T-helper 1 cell (primary cell): Measurements from ENCODE around the gene RWDD4.

Experiments used
- DNase-seq, 5 donors: peaks; one replicate each; pipeline ENCODE4 v3.0.0-alpha.2; 2012 to 2020
- total RNA-seq, 4 donors: gene quantifications; one replicate each; lab custom pipeline; 2026; lab: John Stamatoyannopoulos, UW

The RWDD4 gene
- 8.5 to 11.8 (median 9.9) reads per million in 4 donors for total RNA-seq

DNA sequence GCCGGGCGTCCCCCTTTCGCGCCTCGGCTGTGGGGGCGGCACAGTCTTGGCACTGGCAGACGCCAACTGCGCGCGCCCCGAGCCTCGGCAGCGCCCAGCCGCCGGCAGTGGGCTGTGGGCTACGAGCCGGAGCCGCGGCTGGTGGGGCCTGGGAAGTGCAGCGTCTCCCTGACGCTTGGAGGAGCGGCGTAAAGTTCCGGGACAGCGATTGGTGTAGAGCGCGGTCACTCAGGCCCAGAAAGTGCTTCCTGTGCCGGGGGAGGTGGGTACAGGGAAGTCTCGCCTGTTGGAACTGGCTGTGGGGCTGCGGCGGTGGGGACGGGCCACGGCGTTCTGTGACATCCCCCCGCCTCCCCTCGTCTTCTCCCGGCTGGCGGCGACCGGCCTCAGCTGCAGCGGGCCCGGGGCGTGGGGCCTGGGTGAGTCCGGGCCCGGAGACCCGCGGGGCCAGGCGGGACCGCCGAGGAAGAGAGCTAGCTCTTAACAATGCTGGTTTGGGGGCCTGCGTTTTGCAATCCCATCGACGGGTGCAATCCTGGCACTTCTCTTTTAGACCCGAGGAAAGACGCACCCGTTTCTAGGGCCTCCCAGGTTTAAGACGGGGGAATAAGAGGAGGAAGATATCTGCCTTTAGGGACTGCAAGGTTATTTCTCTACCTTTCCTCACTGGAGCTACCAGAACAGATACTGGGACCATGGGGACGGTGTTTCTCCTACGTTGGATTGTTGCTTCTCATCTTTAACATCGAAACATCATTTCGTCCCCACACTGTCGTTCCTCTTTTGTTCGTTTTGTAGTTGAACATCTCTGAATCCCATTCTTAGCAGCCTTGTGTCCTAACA, at the start of gene RWDD4, which contains the start of gene TRAPPC11:
RWDD4 (minus strand) TSS at position 157 of the 843 bp plus-strand sequence. CDS start 233 bp downstream, outside the sequence.
TRAPPC11 (plus strand) TSS at position 265 of the 843 bp plus-strand sequence. CDS start 4,575 bp downstream, outside the sequence.
- DNase-seq, result peak; percentile 91 to 97 (median 93)

DNA sequence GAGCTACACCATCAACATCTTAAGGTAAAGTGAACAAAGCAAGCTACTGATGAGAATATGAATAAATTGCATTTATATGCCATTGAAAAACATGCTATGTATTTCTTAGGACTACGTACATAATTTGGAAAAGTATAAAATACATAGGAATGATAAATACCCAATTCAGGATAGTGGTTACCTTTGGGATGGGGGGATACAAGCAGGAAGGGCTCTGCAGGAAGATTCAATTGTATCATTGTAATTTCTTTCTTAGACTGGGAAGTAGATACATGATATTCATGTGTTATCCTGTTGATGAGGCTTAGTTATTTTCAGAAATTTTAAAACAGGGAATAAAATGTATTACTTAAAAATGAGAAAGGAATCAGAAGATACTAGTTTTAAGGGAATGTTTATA, 43.5 kb upstream of the RWDD4 start:
- no peak for DNase-seq

DNA sequence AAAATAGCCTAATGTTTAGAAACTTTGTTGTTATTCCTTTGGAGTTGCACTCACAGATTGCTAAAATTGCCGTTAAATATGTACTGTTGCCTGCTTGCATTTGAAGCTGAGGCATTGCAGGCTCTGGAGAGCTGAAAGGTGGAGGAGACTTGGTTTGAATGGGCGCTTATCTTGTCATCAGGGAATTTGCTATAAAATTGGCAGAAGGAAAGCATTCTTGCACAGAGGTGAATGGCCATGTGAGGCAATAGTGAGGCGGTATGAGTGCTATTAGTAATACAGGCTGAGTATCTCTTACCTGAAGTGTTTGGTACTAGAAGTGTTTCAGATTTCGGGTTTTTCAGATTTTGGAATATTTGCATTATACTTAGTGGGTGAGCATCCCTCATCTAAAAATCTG, 41.4 kb upstream of the RWDD4 start:
- no peak for DNase-seq

DNA sequence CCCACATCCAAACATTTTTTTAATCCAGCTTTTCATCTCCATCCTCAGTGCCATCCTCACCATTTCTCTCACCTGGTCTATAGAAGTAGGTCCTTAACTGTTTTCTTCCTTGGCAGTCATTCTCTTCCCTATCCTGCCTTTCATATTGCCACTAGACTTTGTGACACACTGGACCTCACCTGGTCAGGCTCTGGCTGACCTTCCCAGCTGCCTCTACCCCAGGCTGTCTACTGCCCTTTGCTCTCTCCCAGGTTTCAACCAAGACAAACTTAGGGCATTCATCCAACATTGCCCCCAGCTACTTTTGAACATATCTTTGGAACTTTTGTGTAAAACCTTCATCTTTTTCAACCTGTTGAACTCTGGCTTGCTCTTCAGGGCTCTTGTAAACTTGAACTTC, 39.9 kb upstream of the RWDD4 start:
- DNase-seq, result no peak

DNA sequence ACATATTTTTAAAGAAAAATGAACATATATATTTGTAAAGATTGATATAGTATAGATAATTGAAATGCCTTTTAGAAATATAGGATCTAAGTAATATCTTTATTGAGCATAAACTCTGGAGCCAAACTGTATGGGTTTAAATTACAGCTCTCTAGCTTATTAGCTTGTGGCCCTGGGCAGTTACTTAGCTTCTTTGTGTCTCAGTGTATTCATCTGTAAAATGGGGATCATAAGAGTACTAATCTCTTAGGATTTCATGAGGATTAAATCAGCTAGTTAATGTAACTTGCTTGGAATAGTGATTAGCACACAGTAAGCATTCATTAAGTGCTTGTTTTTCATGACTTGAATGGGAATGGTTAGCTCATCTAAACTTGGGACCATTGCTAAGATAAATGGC, 32.9 kb upstream of the RWDD4 start:
- no peak for DNase-seq

DNA sequence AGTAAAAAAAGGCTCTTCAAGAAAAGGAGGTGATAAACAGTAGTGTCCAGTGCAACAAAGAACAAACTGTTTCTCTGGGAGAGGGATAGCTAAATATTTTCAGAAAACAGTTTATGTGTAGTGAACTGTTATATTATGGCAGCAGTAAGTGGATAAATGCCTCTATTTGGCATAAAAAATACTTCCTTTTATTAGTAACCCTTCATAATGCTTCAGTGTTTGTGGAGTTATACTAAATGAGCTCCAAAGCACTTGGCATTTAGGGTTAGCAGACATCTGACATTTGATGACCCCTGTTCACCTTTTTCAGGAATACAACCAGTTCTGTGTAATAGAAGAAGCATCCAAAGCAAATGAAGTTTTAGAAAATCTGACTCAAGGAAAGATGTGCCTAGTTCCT, 32.0 kb upstream of the RWDD4 start:
- DNase-seq, result no peak

DNA sequence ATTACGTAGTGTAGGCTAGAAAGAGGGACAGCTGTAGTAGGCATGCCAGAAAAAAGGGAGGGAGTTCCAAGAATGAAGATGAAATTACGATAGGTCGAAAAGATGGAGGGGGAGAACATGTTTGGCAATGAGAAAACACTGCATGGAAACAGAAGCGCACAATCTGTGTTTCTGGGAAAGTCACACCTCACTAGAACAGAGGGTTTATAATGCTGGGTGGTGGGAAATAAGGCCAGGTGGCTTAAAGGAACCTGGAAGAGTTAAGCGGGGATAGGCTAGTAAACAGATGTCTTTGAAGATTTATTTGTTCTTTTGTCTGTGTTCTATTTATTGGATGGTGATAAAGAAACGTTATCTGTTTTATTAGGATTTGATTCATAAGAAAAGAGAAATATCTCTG, 29.2 kb upstream of the RWDD4 start:
- DNase-seq, result no peak

DNA sequence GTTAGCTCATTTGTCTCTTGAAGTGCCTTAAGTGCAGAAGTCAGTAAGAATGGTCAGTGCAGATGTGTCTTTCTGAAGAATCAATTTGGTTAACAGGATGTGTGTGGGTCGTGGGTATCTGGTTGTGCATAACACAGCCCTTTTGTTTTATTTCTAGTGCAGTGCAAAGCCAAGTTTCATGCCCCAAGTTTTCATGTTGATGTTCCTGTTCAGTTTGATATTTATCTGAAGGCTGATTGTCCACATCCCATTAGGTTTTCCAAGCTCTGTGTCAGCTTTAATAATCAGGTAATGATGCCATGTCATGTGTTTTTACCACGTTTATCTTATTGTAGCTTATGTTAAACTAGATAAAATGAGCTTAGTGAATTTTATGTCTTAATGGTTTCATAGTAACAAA, 27.5 kb upstream of the RWDD4 start:
- no peak for DNase-seq

DNA sequence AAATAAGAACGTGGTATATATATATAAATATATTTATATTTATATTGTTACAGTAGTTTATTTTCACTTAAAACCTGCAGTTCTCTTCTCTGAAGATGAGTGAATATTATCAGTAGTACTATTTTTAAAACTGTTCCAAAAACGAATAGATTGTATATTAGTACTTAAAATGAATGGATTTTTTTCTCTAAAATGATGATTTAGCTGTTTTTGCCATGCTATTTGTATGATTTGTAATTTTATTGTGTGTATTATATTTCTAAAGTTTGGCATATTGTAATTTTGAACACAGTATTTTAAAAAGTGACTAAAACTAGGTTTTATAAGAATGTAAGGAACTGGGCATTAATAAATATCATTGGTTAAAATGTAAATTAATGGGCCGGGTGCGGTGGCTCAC, 22.1 kb upstream of the RWDD4 start:
- DNase-seq, result no peak

DNA sequence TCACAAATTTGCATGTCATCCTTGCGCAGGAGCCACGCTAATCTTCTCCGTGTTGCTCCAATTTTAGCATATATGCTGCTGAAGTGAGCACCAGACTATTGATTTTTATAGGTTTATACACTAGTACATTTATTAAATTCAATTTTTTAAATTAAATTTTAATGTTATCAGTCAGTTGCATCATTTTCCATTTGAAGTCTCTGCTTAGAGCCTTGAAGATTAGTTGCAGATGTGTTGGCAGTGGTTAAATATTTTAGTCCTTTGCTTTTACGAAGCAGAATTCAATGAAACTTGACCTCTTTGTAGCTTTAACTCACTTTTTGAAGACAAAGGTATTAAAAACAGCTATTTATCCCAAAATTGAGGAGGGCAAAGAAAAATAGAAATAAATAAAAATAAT, 16.6 kb upstream of the RWDD4 start:
- no peak for DNase-seq

DNA sequence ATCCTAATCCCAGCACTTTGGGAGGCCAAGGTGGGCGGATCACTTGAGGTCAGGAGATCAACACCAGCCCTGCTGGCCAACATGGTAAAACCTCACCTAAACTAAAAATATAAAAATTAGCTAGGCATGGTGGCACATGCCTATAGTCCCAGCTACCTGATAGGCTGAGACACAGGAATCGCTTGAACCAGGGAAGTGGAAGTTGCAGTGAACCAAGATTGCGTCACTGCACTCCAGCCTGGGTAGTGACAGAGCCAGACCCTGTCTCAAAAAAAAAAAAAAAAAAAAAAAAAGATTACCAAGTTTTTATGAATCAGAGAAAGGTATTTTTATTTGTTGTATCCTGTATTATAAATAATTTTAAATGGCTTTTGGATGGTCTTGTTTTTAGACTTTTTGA, 15.2 kb upstream of the RWDD4 start:
- no peak for DNase-seq

DNA sequence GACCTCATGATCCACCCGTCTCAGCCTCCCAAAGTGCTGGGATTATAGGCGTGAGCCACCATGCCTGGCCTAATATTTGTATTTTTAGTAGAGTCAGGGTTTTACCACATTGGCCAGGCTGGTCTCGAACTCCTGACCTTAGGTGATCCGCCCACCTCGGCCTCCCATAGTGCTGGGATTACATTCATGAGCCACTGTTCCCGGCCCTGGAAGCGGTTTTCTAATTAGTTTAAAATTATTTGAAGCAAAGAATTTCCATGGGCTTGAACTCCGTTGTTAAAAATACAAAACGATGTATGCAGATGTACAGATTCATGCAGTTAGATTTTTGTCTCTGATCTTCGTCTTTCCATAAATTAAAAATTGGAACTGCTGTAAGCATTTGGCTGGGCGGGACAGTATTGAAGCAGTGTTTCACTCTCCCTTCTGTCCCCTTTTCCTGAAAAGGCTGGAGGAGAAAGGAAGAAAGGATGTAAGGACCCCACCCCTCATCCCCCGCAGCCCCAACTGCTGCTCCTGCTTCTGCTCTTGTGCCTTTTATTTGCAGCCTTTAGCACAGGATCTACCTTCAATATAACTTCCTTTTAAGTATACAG, 12.1 kb upstream of the RWDD4 start:
- no peak for DNase-seq

DNA sequence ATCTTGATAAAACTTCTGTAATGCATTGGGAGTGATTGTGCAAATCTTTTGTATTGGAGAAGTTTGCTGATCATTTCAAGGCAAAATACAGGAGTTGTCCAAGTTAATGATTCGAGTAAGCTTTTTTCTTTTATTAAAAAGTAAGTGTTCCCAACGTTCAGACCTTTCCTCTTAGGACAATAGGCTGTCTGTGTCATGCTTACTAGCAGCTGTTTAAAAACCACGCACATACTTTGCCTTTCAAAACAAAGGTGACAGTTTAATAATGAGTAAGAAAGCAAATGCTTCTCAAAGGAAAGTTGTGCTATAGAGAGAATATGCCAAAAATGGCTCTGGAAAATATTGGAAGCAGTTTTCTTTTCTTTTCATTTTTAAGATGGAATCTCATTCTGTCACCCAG, 11.3 kb upstream of the RWDD4 start:
- no peak for DNase-seq

DNA sequence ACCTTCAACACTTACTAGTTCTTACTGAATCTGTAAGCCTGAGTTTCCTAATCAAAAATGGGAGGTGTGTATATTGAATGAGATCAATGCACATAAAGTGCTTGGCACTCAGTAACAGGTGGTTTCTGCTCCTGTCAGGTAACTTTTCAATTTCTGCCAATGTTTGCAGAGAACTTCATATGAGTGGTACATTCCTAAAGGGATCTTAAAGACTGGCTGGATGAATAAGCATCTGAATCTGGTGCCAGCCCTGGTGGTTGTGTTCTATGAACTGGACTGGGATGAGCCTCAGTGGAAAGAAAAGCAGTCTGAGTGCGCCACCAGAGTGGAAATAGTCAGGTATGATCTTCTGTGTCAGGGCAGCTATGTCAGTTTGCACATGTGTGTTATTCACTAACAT, 7.1 kb upstream of the RWDD4 start:
- DNase-seq, result no peak

DNA sequence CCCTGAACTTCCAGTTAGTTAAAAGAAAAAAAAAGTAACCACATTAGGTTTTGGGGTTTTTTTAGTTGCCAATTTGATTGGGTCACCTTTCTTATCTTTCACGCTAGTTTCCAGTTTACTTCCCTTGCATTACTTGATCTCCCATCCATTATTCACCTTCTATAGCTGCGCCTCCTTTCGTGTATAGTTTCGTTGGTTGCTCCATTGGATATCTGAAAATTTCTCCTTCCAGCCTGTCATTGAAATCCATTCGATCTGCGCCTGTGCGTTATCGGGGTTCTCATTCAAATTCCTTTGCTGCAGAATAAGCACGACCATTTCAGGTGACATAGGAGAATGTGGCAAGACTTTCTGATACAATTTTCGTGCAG, 872 bp upstream of the RWDD4 start:
- no peak for DNase-seq

DNA sequence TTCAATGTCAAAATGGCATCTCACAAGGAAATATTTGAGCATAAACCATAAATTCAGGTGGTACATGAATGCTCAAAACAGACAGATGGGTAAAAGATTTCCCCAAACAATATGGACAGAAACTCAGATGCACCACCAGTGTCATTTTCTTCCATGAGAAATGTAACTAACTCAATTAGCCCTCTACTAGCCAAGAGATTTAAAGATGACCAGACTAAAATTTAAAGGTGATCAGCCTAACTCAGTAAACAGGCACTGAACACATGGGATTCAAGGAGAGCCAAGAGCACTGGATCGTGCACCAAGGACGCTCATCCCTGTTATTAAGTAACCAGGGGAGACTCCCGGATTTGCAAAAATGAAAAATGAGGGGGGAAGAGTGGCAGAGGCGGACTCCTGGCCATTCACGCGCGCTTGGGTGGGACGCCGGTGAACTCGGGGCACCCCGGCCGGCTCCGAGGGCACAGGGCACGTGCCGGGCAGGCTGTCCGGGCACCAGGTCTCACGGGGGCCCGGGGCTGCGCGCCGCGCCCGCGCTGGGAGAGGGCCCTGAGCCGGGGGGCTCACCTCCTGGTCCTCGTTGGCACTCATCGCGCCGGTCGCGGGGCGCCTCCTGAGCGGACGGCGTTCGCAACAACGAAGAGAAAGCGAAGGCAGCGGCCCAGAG, 490 bp downstream of the RWDD4 start:
- DNase-seq, result peak in 2 of 5 donors; percentile 8 to 13

DNA sequence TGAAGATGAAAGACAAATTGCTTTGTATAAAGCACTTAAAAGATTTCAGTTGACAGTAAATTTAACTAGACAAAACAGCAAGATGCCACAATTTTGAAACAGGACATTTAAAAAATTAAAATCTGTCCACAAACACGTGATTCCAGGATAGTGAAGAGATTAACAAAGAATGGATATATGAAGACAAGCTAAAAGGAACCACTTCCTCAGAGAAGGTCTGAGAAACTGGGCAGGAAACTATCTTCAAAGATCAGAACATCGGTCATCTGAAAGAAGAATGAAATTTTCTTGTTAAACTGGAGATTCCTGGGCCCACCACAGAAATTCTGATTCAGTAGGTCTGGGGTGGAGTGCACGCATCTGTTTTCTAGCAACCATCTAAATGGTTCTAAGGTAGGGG, 1.4 kb downstream of the RWDD4 start:
- no peak for DNase-seq

DNA sequence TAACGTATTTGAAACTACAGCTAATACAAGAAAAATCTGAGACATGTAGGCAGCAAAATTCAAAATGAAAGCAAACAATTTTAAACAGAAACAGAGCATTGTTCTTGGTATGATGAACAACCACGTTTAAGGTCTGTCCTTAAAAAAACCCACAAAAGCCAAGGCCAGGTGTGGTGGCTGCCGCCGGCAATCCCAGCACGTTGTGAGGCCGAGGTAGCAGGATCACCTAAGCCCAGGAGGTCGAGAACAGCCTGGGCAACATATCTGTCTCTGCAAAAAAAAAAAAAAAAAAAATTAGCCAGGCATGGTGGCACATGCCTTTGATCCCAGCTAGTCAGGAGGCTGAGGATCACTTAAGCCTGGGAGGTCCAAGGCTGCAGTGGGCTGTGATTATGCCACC, 13.7 kb downstream of the RWDD4 start:
- no peak for DNase-seq

DNA sequence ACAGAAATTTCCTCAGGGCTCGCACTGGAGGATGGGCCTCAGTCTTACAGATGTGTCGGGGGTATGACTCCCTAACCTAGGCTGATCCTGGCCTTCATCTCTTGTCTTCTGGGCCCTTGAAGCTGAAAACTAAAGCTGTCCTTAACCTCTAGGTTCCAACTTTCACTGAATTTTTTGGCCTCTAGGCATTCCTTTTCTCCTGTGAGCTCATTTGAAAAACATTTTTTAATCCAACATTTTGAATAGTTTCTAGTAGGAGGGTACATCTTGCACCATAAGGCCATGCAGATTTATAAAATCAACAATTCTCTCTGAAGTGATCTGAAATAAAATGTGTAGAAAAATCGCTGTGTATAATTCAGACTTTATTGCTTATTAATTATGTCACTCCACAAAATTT, 19.7 kb downstream of the RWDD4 start:
- no peak for DNase-seq

DNA sequence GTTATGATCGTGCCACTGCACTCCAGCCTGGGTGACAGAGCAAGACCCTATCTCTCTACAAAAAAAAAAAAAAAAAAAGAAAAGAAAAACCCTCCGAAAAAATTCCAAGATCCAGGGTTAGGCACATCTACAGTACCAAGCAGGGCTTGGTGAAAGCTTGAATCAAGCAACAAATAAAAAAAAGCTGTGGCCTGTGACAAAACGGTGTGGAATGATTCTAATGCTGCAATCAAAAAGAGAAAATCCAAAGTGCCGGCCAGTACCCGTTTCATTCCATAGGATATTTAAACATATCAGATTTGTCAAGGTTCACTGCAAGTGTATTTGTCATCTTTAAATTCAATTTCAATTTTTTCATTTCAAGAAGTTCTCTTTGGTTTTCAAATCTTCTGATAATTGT, 20.5 kb downstream of the RWDD4 start:
- no peak for DNase-seq

DNA sequence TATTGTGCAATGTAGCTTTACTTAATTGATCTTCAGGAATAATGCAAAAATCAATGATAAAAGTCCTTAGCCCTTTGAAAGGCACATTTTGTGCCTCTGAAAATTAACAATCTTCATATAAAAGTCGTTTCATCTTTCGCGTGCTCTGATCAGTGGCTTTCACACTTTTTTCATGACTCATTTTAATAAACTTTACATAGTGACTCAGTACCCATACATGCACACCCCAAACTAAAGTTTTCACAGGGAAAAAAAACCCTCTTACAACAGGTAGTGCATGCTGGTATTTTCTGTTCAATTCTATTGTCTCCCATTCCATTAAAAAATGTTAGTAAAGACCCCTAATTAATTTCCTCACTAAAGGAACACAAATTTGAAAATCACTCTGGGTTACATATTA, 21.5 kb downstream of the RWDD4 start:
- peak in 1 of 5 donors; percentile 17 for DNase-seq

DNA sequence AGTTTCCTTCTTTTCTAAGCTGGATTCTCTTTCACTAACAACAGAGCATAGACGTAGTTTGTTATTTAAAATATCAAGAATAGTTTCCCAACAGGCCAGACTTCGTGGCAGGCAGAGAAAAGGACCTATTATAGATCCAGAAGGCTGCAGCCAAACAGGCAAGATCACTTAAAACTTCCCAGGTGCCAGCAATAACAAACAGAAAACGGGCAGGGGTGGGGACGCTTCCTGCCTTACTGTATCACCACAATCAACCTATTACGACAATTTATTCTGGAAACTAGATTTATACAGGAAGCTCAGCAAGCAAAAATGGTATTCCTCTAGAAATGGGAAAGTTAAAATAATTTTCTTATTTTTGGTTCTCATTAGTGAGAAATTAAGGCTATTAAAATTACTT, 22.1 kb downstream of the RWDD4 start:
- DNase-seq, result no peak

DNA sequence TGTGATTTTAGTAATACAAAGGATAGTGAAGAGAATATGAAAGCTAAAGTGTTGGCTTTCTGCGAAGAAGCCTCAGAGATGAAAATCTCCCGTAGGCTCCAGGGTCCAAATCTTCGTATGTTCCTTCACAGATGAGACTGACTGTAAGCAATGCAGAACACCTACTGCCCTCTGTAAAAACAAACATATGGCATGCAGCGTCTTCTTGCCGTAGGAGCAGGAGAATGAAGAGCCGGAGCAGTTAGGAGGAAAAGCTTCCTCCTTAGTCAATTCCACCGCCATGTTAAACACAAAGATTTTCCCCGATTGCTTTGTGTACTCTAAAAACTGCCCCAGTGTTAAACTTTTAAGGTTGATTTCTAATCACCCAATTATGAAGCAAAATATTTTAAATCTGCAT, 22.5 kb downstream of the RWDD4 start:
- no peak for DNase-seq

DNA sequence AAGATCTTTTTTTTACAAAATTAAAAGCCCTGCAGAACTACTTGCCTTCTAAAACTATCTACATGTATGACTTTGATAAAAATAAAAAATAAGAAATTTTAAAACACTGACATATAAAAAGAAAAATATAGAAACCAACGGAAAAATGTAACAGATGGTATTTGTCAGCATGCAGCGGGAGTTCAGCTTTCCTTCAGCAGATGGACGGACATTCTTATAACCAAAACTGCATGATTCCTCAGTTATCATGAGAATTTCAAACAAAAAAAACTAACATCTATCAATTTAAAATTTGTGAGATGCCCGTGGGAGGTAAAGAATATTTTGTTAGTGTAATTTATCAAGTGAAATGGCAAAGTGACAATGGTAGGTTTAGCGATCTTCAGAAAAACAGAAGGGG, 23.2 kb downstream of the RWDD4 start:
- no peak for DNase-seq
